COR-L47 (cell line): ENCODE data around the gene PTPRG.

Experiments used
- DNase-seq: peaks from one replicate; lab custom pipeline; 2025; lab: John Stamatoyannopoulos, UW

Gene PTPRG

GRCh38 chr3:61966200-61966599 is 404.8 kb downstream of the PTPRG start:
- no peak for DNase-seq

- DNase-seq = no peak
These were observed 405.6 kb downstream of the PTPRG start for GRCh38 chr3:61967019-61967418.

GRCh38 chr3:61967937-61968336 is 406.6 kb downstream of the PTPRG start:
- DNase-seq = no peak

GRCh38 chr3:61974662-61975061 is 413.3 kb downstream of the PTPRG start:
- no peak for DNase-seq

GRCh38 chr3:61975199-61975598 is 413.8 kb downstream of the PTPRG start:
- no peak for DNase-seq

- DNase-seq = no peak
These were observed 414.6 kb downstream of the PTPRG start for GRCh38 chr3:61975936-61976335.

GRCh38 chr3:61978460-61979419 is 417.4 kb downstream of the PTPRG start:
- DNase-seq = no peak

GRCh38 chr3:61979638-61980037 is 418.3 kb downstream of the PTPRG start:
- DNase-seq = no peak

- no peak for DNase-seq
These were observed 418.7 kb downstream of the PTPRG start for GRCh38 chr3:61980041-61980440.

- no peak for DNase-seq
These were observed 419.7 kb downstream of the PTPRG start for GRCh38 chr3:61981060-61981459.

GRCh38 chr3:61983479-61983878 is 422.1 kb downstream of the PTPRG start:
- DNase-seq = no peak

GRCh38 chr3:61985020-61985419 is 423.6 kb downstream of the PTPRG start:
- no peak for DNase-seq

- DNase-seq = no peak
These were observed 425.1 kb downstream of the PTPRG start for GRCh38 chr3:61986473-61986872.

- no peak for DNase-seq
These were observed 428.3 kb downstream of the PTPRG start for GRCh38 chr3:61989681-61990080.

- DNase-seq = no peak
These were observed 429.1 kb downstream of the PTPRG start for GRCh38 chr3:61990327-61991027.

GRCh38 chr3:61991706-61992105 is 430.3 kb downstream of the PTPRG start:
- no peak for DNase-seq

GRCh38 chr3:61996366-61996765 is 435.0 kb downstream of the PTPRG start:
- no peak for DNase-seq

GRCh38 chr3:61997101-61997500 is 435.7 kb downstream of the PTPRG start:
- DNase-seq = no peak

GRCh38 chr3:62003835-62004234 is 442.5 kb downstream of the PTPRG start:
- no peak for DNase-seq

- no peak for DNase-seq
These were observed 445.7 kb downstream of the PTPRG start for GRCh38 chr3:62007036-62007435.

- no peak for DNase-seq
These were observed 449.6 kb downstream of the PTPRG start for GRCh38 chr3:62010989-62011388.

GRCh38 chr3:62011666-62012065 is 450.3 kb downstream of the PTPRG start:
- no peak for DNase-seq

- DNase-seq = no peak
These were observed 452.6 kb downstream of the PTPRG start for GRCh38 chr3:62013951-62014350.
